Measurements from ENCODE around the gene FTCD.

- TF ChIP-seq EZH2 (IDR thresholded peaks at IDR 0.05; ENCODE audit: insufficient read depth, poor library complexity, severe bottlenecking) (no peak), EZH2phosphoT487 (IDR thresholded peaks at IDR 0.05; ENCODE audit: insufficient read depth, low read depth) (no peak)
These were observed 33.1 kb downstream of the FTCD start for GRCh38 chr21:46122237-46122671.
